Activated CD8-positive, alpha-beta memory T cell treated with anti-CD3 and anti-CD28 coated beads, Interleukin-2, amount 50 U/mL, for 24 hours (primary cell): ENCODE measurements around the gene PLAAT3.
"Not testable (repeated sequence)": the region's sequence is repeated elsewhere in the genome, so short reads cannot be mapped to it uniquely, and the experiment has no call there.

Experiments
- DNase-seq: peaks from one replicate; pipeline ENCODE4 v3.0.0-alpha.2; 2020; ENCODE audit errors: extremely low read depth

PLAAT3 gene

DNA sequence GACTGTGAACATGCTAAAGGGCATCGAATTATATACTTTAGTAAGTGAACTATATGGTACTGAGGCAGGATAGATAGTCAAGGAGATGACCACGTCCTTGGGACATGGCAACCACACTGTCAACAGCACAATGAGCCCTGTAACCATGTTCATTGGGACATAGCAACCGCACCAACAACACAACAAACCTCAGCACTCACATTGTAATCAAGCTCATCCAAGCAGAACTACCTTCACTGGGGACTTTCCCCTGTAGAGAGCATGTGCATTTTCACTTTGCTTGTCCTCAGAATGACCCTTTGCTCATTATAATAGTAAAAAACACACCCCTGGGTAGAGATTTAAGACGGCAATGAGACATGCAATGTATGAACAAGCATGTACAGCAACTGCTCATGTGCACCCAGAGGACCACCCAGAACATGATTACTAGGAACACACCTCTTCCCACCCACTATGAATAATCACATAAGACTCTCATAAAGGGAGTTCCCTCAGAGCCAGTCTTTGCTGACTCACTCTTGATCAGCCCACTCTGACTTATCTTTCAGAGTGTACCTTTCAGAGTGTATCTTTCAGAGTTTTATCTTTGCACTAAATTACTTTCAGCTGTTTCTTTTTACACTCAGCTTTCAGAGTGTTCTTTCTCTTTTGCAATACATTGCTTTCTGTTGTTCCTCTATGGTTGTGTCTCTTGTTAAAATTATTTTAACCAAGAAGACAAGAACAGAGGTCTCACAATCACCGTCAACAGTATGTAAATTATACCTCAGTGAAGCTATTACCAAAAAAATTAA lies 47.0 kb downstream of the PLAAT3 start:
- no peak for DNase-seq

DNA sequence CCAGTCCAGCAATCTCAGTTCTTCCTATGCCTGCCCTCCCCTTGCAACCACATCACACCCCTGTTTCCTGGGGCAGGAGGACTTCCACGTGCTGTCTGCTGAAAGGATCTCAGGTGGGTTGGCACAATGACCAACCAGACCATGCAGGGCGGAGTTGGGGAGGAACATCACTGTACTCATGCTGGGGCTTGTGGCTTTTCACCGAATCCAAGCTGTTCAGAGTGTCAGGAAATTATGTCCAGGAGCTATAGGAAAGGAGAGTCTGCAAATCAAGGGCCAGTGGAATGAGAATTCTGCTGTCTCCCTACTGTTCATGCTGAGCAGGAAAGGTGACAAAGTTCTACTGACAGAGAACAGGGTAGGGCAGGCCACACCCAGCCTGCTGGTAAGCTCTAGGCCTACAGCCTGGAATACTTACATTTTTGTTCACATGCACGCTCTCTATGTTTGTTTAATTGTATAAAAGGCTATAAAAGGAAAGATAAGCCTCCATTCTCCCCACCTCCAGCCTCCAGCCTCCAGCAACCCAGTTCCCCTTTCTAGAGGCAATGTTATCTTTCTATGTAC lies 49.4 kb downstream of the PLAAT3 start:
- DNase-seq: no peak

DNA sequence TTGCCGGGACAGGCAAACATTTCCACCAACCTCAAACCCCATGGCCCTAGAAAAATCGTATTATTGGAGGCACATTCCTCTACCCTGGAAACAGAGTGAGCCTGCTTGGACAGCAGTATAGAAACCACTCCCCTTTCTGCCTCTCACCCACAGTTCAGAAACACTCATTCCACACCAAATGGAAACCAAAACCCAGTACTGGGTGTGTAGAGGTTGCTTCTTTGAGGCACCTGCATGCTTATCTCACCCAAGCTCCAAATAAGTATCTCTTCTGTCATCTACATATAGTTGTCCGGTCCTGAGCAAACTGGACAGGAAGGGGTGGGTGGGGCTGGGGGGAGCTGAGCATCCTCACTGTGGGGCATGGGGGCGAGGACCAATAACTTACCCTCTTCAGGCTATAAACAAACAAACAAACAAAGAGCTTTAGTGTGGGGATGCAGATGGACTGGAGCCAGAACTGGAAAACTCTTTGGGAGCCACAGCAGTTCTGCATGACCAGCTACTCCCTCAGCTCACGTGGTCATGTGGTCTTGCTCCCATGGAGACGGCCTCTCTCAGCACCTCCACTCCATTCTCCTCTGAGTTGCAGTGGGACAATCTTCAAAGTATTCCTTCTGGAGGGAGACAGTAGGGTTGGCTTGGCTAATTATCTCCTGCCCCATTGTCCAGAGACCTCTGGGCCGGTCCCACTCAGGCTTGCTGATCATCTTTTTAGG lies 50.0 kb downstream of the PLAAT3 start:
- no peak for DNase-seq

DNA sequence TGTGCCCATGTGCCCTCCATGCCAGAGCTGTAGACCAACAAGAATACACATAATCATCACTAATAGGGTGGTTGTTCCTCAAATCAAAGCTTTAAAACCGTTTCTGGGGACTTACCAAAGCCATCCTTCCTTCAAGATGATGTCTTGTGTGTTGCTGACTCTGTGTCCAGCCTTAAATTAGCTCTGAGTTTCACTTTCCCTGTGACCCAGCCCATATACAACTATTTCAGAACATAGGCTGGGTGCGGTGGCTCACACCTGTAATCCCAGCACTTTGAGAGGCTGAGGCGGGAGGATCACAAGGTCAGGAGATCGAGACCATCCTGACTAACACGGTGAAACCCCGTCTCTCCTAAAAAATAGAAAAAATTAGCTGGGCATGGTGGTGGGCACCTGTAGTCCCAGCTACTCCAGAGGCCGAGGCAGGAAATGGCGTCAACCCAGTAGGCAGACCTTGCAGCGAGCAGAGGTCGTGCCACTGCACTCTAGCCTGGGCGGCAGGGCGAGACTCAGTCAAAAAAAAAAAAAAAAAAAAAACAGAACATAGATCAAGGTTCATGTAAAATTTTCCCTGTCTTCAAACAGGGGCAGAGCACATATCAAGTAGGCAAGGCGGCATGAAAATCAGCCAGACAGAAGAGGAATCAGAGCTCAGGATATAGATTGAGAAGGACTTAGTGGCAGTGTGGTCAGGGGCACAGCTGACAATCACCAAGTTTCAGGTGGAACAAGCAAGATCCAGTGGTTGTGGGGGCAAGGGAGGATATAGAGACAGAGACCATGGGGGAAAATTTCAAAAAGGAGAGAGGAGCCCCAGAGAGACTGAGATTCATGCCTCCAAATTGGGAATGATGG lies 50.8 kb downstream of the PLAAT3 start, which contains the start of gene PLAAT2:
Gene PLAAT2 (minus strand): TSS at position 179 of the 855 bp plus-strand sequence. CDS start 55 bp downstream, at position 124.
- DNase-seq: no peak

DNA sequence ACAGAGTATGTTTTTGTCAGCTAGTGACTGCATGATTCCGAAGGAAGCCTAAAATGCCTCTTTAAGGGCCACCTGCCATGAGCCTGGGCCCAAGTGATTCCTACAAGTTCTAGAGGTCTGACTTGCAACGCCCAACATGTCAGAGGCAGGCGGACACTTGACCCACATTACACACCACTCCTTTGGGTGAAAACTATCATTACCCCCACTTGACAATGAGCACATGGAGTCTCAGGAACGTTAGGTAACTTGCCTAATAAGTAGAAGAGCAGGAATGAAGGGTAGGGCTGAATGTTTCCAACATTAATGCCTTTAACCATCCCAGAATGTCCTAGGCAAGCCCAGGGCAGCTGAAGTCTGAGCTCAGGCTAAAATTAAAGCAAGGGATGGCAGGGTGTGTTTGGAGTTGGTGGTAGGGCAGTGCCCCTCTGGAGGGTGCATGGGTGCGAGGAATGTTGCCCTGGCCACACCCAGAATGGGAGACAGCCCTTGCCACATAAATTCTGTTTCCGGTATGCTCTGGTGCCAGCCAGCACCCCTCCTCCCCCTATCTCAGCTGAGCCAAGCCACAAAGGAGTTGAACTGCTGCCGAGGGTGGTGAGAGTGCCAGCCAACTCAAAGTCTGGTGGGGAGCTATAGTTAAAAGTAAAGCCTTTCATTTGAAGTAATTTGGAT lies 53.6 kb downstream of the PLAAT3 start:
- no peak for DNase-seq

DNA sequence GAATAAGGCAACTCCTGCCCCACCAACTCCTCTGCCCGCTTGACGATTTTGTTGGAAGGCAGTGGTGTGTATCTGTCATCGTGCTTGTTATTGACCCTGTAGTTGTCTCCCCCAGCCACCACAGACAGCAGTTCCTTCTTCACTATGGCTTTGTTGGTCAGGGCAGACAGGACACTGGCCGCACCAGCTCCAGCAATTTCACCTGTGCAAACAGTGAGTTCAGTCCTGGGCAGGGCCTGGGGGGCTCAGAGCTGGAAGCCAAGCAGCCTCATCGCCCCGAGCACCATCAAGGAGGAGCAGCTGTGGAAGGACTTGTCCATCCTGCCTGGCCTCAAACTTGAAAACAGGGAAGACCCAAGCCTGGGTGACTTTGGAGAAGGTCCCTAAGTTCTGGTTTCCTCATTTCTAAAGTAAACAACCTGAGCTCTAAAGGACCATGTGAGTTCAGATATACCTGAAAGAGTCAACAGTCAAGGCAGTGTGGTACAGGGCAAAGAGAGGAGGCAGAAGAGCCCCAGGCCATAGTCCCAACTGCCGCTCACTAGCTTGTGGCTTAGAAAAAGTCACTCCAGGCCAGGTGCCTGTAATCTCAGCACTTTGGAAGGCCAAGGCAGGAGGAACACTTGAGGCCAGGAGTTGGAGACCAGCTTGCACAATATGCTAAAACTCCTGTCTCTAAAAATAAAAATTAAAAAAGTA lies 55.6 kb downstream of the PLAAT3 start:
- no peak for DNase-seq

DNA sequence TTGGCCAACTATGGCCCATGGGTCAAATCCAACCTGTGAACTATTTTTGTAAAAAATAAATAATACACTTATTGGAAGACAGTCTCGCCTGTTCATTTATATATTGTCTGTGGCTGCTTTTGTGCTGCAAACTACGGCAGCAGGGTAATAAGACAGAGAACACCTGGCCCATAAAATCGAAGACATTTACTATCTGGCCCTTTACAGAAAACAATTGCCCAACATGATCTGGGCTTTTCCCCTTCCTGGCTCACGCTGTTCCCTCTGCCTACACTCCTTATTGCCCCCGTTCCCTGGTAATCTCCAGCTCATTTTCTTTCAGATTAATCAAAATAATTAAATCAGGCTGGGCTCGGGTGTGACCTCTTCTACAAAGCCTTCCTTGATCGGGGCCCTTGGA lies 56.7 kb downstream of the PLAAT3 start:
- no peak for DNase-seq

DNA sequence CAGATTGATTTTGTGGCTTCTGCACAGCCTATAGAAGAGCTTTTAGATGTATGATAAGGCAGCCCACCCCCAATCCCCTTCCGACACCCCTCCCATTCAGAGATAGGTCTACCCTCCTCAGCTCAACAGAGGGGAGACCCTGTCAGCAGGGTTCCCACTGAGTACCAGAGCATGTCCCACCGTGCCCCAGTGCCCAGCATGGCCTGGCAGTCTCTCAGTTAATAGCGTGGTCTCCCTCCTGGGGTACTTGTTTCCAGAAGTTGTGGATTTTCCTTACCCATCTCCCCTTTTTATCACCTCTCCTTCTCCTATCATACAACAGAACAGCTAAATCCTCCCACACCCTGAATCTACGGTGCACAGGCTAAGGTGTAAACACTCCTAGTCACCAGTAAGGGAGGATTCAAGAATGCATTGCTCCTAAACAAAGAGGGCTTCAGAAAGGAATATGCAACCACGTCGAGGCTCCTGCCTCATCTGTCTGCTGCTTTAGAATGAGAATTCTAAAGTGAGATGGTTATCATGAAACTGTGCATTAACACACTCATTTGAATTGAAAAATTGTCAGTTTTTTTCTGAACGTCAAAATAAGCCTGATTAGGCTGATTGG lies 57.7 kb downstream of the PLAAT3 start:
- no peak for DNase-seq

DNA sequence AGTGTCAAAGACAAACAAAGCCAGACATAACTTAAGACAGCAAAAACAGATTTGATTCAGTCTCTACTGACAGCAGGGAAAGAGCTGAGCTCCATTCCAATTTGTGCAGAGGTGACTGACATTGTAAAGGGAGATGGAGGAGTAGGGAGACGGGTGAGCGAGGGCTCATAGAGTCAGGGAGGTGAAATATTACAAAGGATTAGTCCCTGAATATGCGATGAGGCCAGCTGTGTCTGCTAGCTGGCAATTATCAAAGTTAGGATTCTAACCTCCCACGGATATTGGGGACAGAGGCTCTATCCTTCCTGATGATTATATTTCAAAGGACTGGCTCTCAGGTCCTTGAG lies 59.4 kb downstream of the PLAAT3 start:
- DNase-seq: no peak

DNA sequence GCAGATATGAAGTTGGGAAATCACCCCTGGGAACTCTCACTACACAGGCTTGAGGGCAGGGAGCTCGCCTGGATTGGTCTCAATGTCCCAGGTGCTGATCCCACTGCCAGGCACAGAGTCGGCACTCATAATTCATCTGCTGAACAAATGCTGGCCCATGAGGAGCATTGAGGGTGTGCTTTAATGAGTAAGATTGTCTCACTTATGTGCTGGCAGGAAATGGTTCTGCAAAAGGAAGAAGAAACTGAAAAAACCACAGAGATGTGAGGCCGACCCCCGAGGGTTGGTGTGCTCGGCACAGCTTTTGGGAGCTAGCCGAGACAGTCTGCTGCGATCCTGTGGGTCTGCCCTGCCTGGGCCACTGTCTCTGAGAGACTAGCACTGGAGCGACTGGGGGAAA lies 60.5 kb downstream of the PLAAT3 start:
- no peak for DNase-seq

DNA sequence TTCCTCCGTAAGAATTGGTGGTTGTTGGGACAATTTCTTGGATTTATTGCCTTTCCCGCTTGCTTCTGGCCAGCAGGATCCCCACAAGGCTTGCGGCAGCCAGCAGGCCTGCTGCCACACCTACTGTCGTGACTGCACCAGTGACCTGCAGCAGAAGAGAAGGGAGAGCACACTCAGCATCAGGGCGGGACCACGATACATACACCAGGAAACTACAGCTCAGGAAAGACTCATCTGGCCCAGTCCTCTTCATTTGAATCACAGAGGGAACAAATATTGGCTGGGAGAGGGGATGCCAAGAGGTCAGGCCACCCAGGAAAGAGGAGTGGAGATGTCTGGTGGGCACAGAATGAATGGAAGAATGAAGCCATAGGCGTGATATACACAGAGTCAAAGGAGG lies 61.3 kb downstream of the PLAAT3 start:
- no peak for DNase-seq

DNA sequence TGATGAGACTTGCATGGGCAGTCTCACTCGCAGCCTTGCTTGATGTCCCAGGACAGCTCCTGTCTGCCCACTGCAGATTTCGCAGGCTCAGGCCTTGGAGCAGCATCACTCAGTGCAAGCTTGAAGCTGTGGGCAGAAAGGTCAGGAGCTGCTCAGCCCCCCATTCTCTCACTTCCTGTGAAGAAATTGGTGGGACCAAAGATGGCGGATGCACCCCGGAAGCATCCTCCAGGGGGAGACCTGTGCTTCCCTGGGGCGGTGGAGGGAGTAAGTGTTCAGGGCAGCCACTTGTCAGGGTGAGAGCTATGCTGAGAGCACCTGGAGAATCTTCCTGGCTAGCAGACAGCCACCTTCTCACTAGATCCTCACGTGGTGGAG lies 62.4 kb downstream of the PLAAT3 start:
- DNase-seq: no peak

DNA sequence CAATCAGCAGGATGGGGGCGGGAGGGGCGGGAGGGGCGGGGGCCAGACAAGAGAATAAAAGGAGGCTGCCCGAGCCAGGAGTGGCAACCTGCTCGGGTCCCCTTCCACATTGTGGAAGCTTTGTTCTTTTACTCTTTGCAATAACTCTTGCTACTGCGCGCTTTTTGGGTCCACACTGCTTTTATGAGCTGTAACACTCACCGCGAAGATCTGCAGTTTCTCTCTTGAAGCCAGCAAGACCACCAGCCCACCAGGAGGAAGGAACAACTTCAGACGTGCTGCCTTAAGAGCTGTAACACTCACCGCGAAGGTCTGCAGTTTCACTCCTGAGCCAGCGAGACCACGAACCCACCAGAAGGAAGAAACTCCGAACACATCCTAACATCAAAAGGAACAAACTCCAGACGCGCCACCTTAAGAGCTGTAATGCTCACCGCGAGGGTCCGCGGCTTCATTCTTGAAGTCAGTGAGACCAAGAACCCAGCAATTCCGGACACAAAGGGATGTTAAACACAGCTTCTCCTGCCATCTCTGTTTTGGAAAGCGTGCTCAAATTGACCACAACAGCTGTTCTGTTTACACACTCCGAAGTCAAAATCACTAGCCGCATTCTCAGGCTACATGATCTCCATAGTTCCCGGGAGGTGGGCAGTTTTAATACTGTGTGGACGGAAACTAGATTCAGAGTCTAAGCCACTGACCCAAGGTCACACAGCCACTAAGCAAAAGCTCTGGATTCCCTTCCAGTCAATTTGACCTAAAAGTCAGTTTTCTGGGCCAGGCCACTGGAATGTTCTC lies 62.9 kb downstream of the PLAAT3 start:
- no peak for DNase-seq

DNA sequence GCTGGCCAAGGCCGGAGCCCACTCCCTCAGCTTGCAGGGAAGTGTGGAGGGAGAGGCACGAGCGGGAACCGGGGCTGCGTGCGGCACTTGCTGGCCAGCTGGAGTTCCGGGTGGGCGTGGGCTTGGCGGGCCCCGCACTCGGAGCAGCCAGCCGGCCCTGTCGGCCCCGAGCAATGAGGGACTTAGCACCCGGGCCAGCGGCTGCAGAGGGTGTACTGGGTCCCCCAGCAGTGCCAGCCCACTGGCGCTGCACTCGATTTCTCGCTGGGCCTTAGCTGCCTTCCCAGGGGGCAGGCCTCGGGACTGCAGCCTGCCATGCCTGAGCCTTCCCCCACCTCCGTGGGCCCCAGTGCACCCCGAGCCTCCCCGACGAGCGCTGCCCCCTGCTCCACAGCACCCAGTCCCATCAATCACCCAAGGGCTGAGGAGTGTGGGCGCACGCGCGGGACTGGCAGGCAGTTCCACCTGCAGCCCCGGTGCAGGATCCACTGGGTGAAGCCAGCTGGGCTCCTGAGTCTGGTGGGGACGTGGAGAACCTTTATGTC lies 64.0 kb downstream of the PLAAT3 start:
- DNase-seq: not testable (repeated sequence)

DNA sequence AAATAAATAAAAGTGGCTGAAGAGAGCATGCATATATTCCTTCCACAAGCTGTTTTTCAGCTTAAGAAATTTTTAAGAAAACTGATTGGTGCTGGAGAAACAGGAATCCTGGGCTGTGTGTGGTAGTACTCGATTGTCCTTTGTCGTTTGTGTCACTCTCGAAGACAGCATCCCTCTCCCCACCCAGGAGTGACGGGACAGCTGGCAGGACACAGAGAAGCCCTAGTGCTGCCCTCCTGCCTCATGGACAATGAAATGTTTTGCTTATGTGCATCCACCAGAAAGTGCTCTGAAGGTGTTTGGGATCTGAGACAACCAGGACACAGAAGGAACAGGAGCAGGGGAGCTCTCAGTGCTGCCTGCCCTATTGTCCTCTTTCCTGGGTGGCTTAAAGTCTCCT lies 64.8 kb downstream of the PLAAT3 start:
- DNase-seq: no peak

DNA sequence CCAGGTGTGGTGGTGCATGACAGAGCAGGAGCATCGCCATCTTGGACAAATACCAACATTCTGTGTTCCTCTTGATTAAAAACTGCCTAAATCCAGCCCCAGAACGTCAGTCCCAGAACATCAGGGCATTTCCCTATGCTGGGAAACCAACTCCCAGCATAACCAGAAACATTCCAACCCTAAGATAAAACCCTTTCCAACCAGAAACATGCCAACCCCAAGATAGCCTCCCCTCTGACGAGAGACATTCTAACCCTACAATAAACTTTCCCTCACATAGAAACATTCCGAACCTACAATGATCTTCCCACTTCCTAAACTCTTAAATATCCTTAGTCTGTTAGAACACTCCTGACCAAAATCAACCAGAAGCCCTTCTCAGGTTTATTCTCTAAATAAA lies 66.1 kb downstream of the PLAAT3 start:
- no peak for DNase-seq

DNA sequence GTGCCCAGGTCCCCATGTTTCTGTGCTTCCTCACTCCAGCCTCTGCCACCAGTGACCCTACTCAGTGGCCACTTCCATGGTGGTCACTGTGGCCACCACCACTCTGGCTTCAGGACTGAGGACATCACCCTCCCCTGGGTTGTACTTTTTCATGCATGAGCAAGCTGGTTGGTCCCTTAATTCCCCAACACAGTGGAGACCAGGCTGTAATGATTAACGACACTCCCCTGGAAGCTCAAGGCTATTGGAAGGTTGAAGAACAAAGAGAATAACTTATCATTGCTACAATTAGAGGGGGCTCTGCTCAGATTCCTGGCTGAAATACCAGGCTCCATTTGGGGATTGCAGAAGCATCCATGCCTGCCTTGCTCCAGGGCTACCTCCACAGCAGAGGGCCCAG lies 67.2 kb downstream of the PLAAT3 start:
- no peak for DNase-seq

DNA sequence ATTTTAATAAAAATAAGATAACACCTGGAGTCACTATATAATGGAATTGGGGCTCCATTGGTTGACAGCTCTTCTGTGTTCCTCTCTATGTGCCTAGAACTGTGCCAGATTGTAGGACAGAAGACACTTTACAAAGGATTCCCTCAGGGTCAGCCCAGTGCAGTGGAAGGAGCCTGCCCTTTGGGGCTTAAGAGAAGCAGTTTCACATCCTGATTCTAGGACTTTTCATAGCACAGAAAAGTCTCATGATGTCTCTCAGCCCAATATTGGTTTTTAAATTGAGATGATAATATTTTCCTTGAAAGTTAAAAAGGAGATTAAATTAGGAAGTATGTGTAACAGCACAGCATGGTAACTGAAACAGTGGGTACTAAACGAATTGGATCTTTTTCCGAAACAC lies 70.5 kb downstream of the PLAAT3 start:
- no peak for DNase-seq

DNA sequence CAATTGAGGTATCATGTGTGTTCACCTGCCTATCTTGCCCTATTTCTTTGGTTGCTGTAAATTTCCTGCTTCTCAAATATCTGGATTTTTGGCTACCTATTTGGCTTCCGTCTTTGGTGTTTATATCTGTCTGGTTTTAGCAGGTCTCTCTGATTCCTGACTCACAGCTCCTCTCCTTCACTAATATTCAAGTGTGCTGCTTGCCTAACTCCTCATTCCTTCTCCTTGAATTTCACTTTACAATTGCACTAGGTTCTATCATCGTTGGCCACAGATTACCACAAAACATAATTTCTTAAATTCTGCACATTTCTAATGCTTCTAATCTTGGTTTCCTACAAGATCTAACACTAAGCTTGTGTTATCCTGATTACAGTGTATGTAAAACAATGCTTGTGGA lies 71.7 kb downstream of the PLAAT3 start:
- not testable (repeated sequence) for DNase-seq
